WTC11 (cell line): Measurements from ENCODE around the gene MYORG.

Experiments
- ATF2 ChIP-seq: sonication (generic); formaldehyde crosslinking; IDR thresholded peaks from 2 replicates; pipeline ENCODE4 v1.8.1; 2022; ENCODE audit warnings: low read depth, missing genetic modification reagents, borderline replicate concordance
- CTCF ChIP-seq: fragments of 200-600 bp; IDR thresholded peaks from 2 replicates; pipeline ENCODE4 v1.8.0; 2022; ENCODE audit warnings: antibody characterized with exemption
- ESRRA ChIP-seq: sonication (generic); formaldehyde crosslinking; IDR thresholded peaks from 2 replicates; pipeline ENCODE4 v1.8.1; 2022; ENCODE audit warnings: mild to moderate bottlenecking, missing genetic modification reagents, borderline replicate concordance
- FOXJ3 ChIP-seq: sonication (generic); formaldehyde crosslinking; IDR thresholded peaks from 2 replicates; pipeline ENCODE4 v1.9.0; 2021; ENCODE audit warnings: missing genetic modification reagents, mild to moderate bottlenecking, borderline replicate concordance
- NFATC4 ChIP-seq: fragments of 250-450 bp; sonication (Bioruptor Pico); IDR thresholded peaks from 2 replicates; pipeline ENCODE4 v1.9.0; 2021; ENCODE audit warnings: mild to moderate bottlenecking
- NR3C1 ChIP-seq: sonication (generic); formaldehyde crosslinking; conservative IDR thresholded peaks from 2 replicates; pipeline ENCODE4 v1.8.1; 2023; ENCODE audit warnings: low read depth, mild to moderate bottlenecking, missing genetic modification reagents
- PREB ChIP-seq: sonication (generic); formaldehyde crosslinking; IDR thresholded peaks from 2 replicates; pipeline ENCODE4 v1.8.1; 2022; ENCODE audit warnings: mild to moderate bottlenecking, missing genetic modification reagents, moderate library complexity, borderline replicate concordance
- TCF7 ChIP-seq: sonication (generic); formaldehyde crosslinking; IDR thresholded peaks from 2 replicates; pipeline ENCODE4 v1.8.0; 2022; ENCODE audit warnings: mild to moderate bottlenecking, low read depth, missing genetic modification reagents, moderate library complexity
- TP53 ChIP-seq: sonication (generic); formaldehyde crosslinking; IDR thresholded peaks from 2 replicates; pipeline ENCODE4 v1.8.1; 2023; ENCODE audit warnings: mild to moderate bottlenecking, missing genetic modification reagents
- USF2 ChIP-seq: sonication (generic); formaldehyde crosslinking; IDR thresholded peaks from 2 replicates; pipeline ENCODE4 v1.8.1; 2023; ENCODE audit warnings: mild to moderate bottlenecking, missing genetic modification reagents, moderate library complexity
- TF ChIP-seq, protein P1 (sequence below): sonication (generic); formaldehyde crosslinking; conservative IDR thresholded peaks from 2 replicates; pipeline ENCODE4 v1.8.1; 2022; ENCODE audit warnings: mild to moderate bottlenecking, missing genetic modification reagents
- TF ChIP-seq, protein P2 (sequence below): sonication (generic); formaldehyde crosslinking; IDR thresholded peaks from 2 replicates; pipeline ENCODE4 v1.8.0; 2023; ENCODE audit warnings: missing genetic modification reagents

DNA sequence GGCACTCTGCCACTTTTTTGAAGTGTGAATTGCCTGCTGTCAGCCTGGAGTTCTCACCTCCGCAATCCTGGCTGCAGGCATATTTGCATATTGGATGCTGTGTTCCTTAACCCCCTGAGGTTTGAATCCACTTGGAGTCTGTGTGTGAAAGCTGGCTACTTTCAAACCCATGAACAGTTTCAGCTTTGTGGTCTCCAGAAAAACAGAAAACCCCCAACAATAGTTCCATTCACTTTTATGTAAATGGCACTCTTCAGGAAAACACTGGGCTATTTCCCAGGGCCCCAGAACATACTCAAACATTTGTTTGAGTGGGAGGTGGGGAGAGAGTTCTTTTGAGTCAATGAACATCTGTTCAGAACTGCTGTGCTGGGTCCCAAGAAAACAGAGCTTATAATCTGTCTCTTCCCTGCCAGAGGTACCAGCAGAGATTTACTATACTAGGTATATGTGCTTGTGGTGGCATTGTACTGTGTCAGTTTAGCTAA is 42.3 kb downstream of the MYORG start:
- TF ChIP-seq PREB (CRISPR knock-in tag) (no peak), CTCF (no peak), USF2 (CRISPR knock-in tag) (no peak), NFATC4 (no peak), TCF7 (CRISPR knock-in tag) (no peak), NR3C1 (CRISPR knock-in tag) (no peak), TP53 (no peak), ESRRA (CRISPR knock-in tag) (no peak), FOXJ3 (CRISPR knock-in tag) (no peak), ATF2 (no peak)
- TF ChIP-seq, protein P1, sequence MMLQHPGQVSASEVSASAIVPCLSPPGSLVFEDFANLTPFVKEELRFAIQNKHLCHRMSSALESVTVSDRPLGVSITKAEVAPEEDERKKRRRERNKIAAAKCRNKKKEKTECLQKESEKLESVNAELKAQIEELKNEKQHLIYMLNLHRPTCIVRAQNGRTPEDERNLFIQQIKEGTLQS (CRISPR knock-in tag): no peak
- TF ChIP-seq, protein P2, sequence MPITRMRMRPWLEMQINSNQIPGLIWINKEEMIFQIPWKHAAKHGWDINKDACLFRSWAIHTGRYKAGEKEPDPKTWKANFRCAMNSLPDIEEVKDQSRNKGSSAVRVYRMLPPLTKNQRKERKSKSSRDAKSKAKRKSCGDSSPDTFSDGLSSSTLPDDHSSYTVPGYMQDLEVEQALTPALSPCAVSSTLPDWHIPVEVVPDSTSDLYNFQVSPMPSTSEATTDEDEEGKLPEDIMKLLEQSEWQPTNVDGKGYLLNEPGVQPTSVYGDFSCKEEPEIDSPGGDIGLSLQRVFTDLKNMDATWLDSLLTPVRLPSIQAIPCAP: no peak
